A673 (cell line): ENCODE measurements around the gene PCBP3. TPM values are rescaled to one million over a fixed set of nuclear protein-coding genes. Genes with fewer than 3 reads are reported as not detected.

ENCODE experiments used
- BruUV-seq: library from RNA; stranded (reverse); fragments of 400-500 nt; replicated peaks from 2 replicates; lab custom pipeline; 2021; lab: Mats Ljungman, UMichigan
- CTCF ChIA-PET: fragments of 300-600 bp; sonication (Branson Sonifier 250); formaldehyde crosslinking; loops from one replicate; lab custom pipeline; 2022; ENCODE audit warnings: antibody characterized with exemption; lab: Charles Lee
- POLR2A ChIA-PET: fragments of 300-600 bp; sonication (Branson Sonifier 250); formaldehyde crosslinking; loops from one replicate; lab custom pipeline; 2022; ENCODE audit warnings: antibody characterized with exemption; ENCODE audit not compliant: low non-redundant PET; lab: Charles Lee
- DNase-seq: peaks from one replicate; pipeline ENCODE4 v3.0.0-alpha.2; 2015; ENCODE audit warnings: low spot score
- H3K27ac ChIP-seq: fragments of 200-600 bp; sonication (generic); 2 replicates; pipeline ENCODE4 v1.5.1; 2016; ENCODE audit warnings: mixed run types, low read depth, mild to moderate bottlenecking, mixed read lengths, antibody characterized with exemption, low read length; ENCODE audit not compliant: poor library complexity, severe bottlenecking
- H3K27me3 ChIP-seq: fragments of 200-600 bp; sonication (generic); replicated peaks from 2 replicates; pipeline ENCODE4 v1.6.1; 2017; ENCODE audit warnings: mixed run types, low read depth, mild to moderate bottlenecking, mixed read lengths, antibody characterized with exemption, low read length; ENCODE audit not compliant: insufficient read depth, poor library complexity
- H3K36me3 ChIP-seq: fragments of 200-600 bp; sonication (generic); 2 replicates; pipeline ENCODE4 v1.6.1; 2016; ENCODE audit warnings: mixed run types, mild to moderate bottlenecking, mixed read lengths, antibody characterized with exemption, low read length; ENCODE audit not compliant: insufficient read depth, poor library complexity, severe bottlenecking
- H3K4me1 ChIP-seq: fragments of 200-600 bp; sonication (generic); 2 replicates; pipeline ENCODE4 v1.6.1; 2017; ENCODE audit warnings: mixed run types, mild to moderate bottlenecking, mixed read lengths, antibody characterized with exemption, low read length; ENCODE audit not compliant: insufficient read depth, poor library complexity, severe bottlenecking
- H3K4me3 ChIP-seq: fragments of 200-600 bp; sonication (generic); 2 replicates; pipeline ENCODE4 v1.5.1; 2016; ENCODE audit warnings: low read depth, mixed run types, mild to moderate bottlenecking, mixed read lengths, low read length; ENCODE audit not compliant: poor library complexity, severe bottlenecking
- H3K9me3 ChIP-seq: fragments of 200-600 bp; sonication (generic); 2 replicates; pipeline ENCODE4 v1.6.1; 2016; ENCODE audit warnings: mixed run types, low read depth, mild to moderate bottlenecking, mixed read lengths, antibody characterized with exemption, low read length; ENCODE audit not compliant: poor library complexity, severe bottlenecking
- EZH2 ChIP-seq: fragments of 200-600 bp; sonication (generic); IDR thresholded peaks from 2 replicates; pipeline ENCODE4 v1.6.1; 2017; ENCODE audit warnings: borderline replicate concordance, low read depth, mild to moderate bottlenecking, mixed read lengths, antibody characterized with exemption, low read length; ENCODE audit not compliant: poor library complexity, severe bottlenecking
- intact Hi-C: fragments of 100-400 bp; cut with micrococcal nuclease; formaldehyde crosslinking; loops from one replicate; pipeline ENCODE4 v1.10.0; 2022; ENCODE audit not compliant: unreplicated experiment
- total RNA-seq: library from RNA; stranded (reverse); gene quantifications from 2 replicates; pipeline ENCODE4 v1.2.3, GENCODE V29; 2021
- TF ChIP-seq, protein P1 (sequence below): fragments of 300-800, 200-600 bp; sonication (generic); conservative IDR thresholded peaks from 2 replicates; pipeline ENCODE4 v1.5.1; 2017; ENCODE audit warnings: low read depth, mild to moderate bottlenecking, antibody characterized with exemption, low read length, moderate library complexity, mixed read lengths

Gene PCBP3
- total RNA-seq, 1 experiment from 2014 or later: 25.6 TPM

DNA sequence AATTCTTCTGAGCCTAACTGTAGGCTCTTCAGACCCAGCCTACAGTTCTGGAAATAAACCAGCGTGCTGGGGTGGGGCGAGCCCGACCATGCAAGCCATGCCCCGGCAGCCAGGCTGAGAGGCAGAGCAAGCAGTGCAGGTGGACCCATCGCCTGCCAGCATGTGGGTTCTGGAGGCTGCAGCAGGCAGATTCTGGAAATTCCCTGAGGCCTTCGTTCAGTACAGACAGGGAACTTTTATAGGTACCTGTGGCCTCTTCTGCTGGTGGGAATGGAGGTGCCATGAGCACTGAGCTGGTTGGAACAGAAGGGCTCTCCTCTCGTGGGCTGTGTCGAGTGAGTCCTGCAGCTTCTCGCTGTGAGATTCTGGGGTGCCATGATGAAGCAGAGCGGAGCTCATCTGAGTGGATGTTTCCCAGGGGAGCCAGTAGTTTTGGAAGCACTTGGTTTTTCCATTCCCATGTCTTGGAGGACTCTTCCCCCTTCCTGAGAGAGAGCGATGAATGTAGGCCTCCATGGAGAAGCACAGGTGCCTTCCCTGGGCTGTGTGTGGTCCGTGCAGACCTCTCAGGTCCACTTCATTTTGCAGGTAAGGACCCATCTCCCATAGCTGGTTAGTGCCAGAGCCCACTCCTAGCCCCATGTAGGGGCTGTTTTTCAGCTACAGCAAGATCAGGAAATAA is 94.1 kb downstream of the PCBP3 start:
- no peaks in the 10 kb centered on the region for H3K36me3 ChIP-seq
- no peak for TF ChIP-seq EZH2
- H3K9me3 ChIP-seq: no peaks in the 10 kb centered on the region
- no peaks in the 10 kb centered on the region for H3K27me3 ChIP-seq
- peak overlapping the region; percentile 89 for H3K27ac ChIP-seq
- DNase-seq: no peak
- intact Hi-C loops: loop anchor here (10.0 kb wide), 1 partner anchor 93 kb away; the partner anchor contains the start of gene PCBP3
- ChIA-PET POLR2A (interaction anchor here (0.6 kb wide), 1 partner anchor 23 kb away, joined by 3 read pairs; no protein-coding TSS in a partner anchor), CTCF (no interaction called here)
- peaks cover 52% of the 10 kb centered on the region for H3K4me1 ChIP-seq
- no TSS peak for BruUV-seq
- no peak overlapping the region for H3K4me3 ChIP-seq

DNA sequence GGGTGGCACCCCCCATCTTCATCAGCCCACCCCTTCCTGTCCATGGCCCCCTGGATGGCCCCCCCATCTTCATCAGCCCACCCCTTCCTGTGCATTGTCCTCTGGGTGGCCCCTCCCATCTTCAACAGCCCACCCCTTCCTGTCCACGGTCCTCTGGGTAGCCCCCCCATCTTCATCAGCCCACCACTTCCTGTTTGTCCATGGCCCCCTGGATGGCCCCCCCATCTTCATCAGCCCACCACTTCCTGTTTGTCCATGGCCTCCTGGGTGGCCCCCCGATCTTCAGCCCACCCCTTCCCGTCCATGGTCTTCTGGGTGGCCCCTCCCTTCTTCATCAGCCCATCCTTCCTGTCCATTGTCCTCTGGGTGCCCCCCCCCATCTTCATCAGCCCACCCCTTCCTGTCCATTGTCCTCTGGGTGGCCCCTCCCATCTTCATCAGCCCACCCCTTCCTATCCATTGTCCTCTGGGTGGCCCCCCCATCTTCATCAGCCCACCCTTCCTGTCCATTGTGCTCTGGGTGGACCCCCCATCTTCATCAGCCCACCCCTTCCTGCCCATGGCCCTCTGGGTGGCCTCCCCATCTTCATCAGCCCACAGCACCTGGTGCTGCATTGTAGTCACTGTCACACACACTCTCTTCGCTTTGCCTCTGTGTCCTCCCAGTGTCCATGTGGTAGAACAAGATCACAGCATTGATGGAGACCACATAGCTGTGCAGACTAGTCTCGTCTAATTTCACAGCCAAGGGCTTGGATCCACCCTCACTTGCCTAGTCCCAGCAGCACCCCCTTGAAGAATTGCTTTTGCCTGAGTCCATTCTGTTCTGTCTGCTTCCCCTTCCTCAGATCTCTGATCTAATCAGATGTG is 95.9 kb downstream of the PCBP3 start:
- Histone ChIP-seq H3K27ac (peak overlapping the region; percentile 89), H3K36me3 (no peaks in the 10 kb centered on the region), H3K9me3 (no peaks in the 10 kb centered on the region), H3K4me3 (no peak overlapping the region), H3K4me1 (peaks cover 52% of the 10 kb centered on the region), H3K27me3 (no peaks in the 10 kb centered on the region)
- DNase-seq: peak; percentile 76
- TF ChIP-seq, protein P1, sequence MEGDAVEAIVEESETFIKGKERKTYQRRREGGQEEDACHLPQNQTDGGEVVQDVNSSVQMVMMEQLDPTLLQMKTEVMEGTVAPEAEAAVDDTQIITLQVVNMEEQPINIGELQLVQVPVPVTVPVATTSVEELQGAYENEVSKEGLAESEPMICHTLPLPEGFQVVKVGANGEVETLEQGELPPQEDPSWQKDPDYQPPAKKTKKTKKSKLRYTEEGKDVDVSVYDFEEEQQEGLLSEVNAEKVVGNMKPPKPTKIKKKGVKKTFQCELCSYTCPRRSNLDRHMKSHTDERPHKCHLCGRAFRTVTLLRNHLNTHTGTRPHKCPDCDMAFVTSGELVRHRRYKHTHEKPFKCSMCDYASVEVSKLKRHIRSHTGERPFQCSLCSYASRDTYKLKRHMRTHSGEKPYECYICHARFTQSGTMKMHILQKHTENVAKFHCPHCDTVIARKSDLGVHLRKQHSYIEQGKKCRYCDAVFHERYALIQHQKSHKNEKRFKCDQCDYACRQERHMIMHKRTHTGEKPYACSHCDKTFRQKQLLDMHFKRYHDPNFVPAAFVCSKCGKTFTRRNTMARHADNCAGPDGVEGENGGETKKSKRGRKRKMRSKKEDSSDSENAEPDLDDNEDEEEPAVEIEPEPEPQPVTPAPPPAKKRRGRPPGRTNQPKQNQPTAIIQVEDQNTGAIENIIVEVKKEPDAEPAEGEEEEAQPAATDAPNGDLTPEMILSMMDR: no peak
- no peak for TF ChIP-seq EZH2
- no TSS peak for BruUV-seq
- POLR2A ChIA-PET: interaction anchor here (0.5 kb wide), 1 partner anchor 55 kb away, joined by 4 read pairs; no protein-coding TSS in a partner anchor
- CTCF ChIA-PET: interaction anchor here (0.7 kb wide), 1 partner anchor 858 kb away, joined by 3 read pairs; no protein-coding TSS in a partner anchor
- intact Hi-C loops: loop anchor here (10.0 kb wide), 1 partner anchor 95 kb away; the partner anchor contains the start of gene PCBP3

DNA sequence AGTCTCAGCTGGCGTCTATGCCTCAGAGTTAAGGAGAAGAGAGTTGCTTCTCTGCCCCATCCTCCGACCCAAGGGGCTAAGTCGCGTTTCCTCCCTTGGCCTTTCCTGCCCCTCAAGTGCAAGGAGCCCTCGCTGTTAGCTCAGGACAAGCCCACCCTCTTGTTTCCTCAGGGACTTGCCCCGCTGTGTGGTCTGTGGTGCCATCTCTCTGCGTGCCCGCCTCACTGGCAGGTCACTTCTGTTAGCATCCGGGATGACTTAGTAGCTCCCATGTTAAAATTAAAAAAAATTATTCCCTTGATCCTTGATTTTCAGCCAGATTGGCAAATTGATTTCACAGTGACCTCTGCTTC is 96.5 kb downstream of the PCBP3 start:
- H3K4me1 ChIP-seq: peaks cover 52% of the 10 kb centered on the region
- CTCF ChIA-PET: interaction anchor here (0.7 kb wide), 1 partner anchor 857 kb away, joined by 3 read pairs; no protein-coding TSS in a partner anchor
- intact Hi-C loops: no loop called here
- TF ChIP-seq, protein P1: no peak
- TF ChIP-seq EZH2: no peak
- H3K4me3 ChIP-seq: no peak overlapping the region
- no peaks in the 10 kb centered on the region for H3K36me3 ChIP-seq
- peak overlapping the region; percentile 89 for H3K27ac ChIP-seq
- H3K9me3 ChIP-seq: no peaks in the 10 kb centered on the region
- DNase-seq: no peak
- POLR2A ChIA-PET: interaction anchor here (0.5 kb wide), 1 partner anchor 54 kb away, joined by 4 read pairs; no protein-coding TSS in a partner anchor
- no peaks in the 10 kb centered on the region for H3K27me3 ChIP-seq
- TSS peak; percentile 77 for BruUV-seq
